Memory B cell (primary cell): ENCODE measurements around the gene SPRTN.
"Not testable (repeated sequence)": the region's sequence is repeated elsewhere in the genome, so short reads cannot be mapped to it uniquely, and the experiment has no call there.

Source experiments
- ATAC-seq: fragments of 150-1000 bp; cut with Tn5 transposase; 2 replicates; pipeline ENCODE4 v1.10.0; 2021; ENCODE audit warnings: low read depth, mild to moderate bottlenecking, moderate library complexity
- DNase-seq, 2 donors: peaks; one replicate each; pipeline ENCODE4 v3.0.0; 2022; ENCODE audit warnings: low spot score in 2 of 2
- H3K27ac Mint-ChIP-seq: one replicate; pipeline ENCODE4 v1.8.0; 2022; ENCODE audit warnings: mild to moderate bottlenecking, moderate library complexity, mixed read lengths
- H3K27me3 Mint-ChIP-seq: one replicate; pipeline ENCODE4 v1.8.0; 2022; ENCODE audit warnings: mixed read lengths
- H3K36me3 Mint-ChIP-seq: one replicate; pipeline ENCODE4 v1.8.0; 2022; ENCODE audit warnings: mild to moderate bottlenecking, mixed read lengths
- H3K4me1 Mint-ChIP-seq: one replicate; pipeline ENCODE4 v1.8.0; 2022; ENCODE audit warnings: mixed read lengths
- H3K4me3 Mint-ChIP-seq: one replicate; pipeline ENCODE4 v1.8.0; 2022; ENCODE audit warnings: mild to moderate bottlenecking, moderate library complexity, mixed read lengths
- H3K9me3 Mint-ChIP-seq: one replicate; pipeline ENCODE4 v1.8.0; 2022; ENCODE audit warnings: mixed read lengths

The SPRTN gene

GRCh38 chr1:231326248-231326647, 11.8 kb upstream of the SPRTN start:
- Mint-ChIP-seq H3K27me3 (no peaks in the 10 kb centered on the region), H3K4me3 (no peak overlapping the region), H3K27ac (no peak overlapping the region), H3K4me1 (peaks cover 3% of the 10 kb centered on the region), H3K36me3 (peaks cover 1% of the 10 kb centered on the region), H3K9me3 (no peaks in the 10 kb centered on the region)
- DNase-seq (no peak), ATAC-seq (no peak)

- no peaks in the 10 kb centered on the region for H3K9me3 Mint-ChIP-seq
- H3K27me3 Mint-ChIP-seq = no peaks in the 10 kb centered on the region
- no peak overlapping the region for H3K27ac Mint-ChIP-seq
- no peak for DNase-seq
- ATAC-seq = no peak
- H3K4me1 Mint-ChIP-seq = peaks cover 6% of the 10 kb centered on the region
- H3K36me3 Mint-ChIP-seq = peaks cover 5% of the 10 kb centered on the region
- H3K4me3 Mint-ChIP-seq = no peak overlapping the region
Measured at GRCh38 chr1:231327617-231328016, 10.5 kb upstream of the SPRTN start.

GRCh38 chr1:231329483-231329882, 8.6 kb upstream of the SPRTN start:
- H3K27ac Mint-ChIP-seq = no peak overlapping the region
- H3K9me3 Mint-ChIP-seq = no peaks in the 10 kb centered on the region
- no peaks in the 10 kb centered on the region for H3K27me3 Mint-ChIP-seq
- peaks cover 9% of the 10 kb centered on the region for H3K4me1 Mint-ChIP-seq
- ATAC-seq (no peak), DNase-seq (no peak)
- H3K36me3 Mint-ChIP-seq = peaks cover 7% of the 10 kb centered on the region
- H3K4me3 Mint-ChIP-seq = no peak overlapping the region

- ATAC-seq (no peak), DNase-seq (no peak)
- H3K27ac Mint-ChIP-seq = no peak overlapping the region
- H3K27me3 Mint-ChIP-seq = no peaks in the 10 kb centered on the region
- H3K4me1 Mint-ChIP-seq = peaks cover 21% of the 10 kb centered on the region
- no peaks in the 10 kb centered on the region for H3K9me3 Mint-ChIP-seq
- peaks cover 17% of the 10 kb centered on the region for H3K36me3 Mint-ChIP-seq
- no peak overlapping the region for H3K4me3 Mint-ChIP-seq
Measured at GRCh38 chr1:231332761-231333160, 5.3 kb upstream of the SPRTN start.

- DNase-seq (no peak), ATAC-seq (no peak)
- no peak overlapping the region for H3K4me3 Mint-ChIP-seq
- peaks cover 16% of the 10 kb centered on the region for H3K36me3 Mint-ChIP-seq
- no peak overlapping the region for H3K27ac Mint-ChIP-seq
- peaks cover 26% of the 10 kb centered on the region for H3K4me1 Mint-ChIP-seq
- H3K9me3 Mint-ChIP-seq = no peaks in the 10 kb centered on the region
- H3K27me3 Mint-ChIP-seq = no peaks in the 10 kb centered on the region
Measured at GRCh38 chr1:231334079-231334666, 3.9 kb upstream of the SPRTN start.

GRCh38 chr1:231334952-231335351, 3.1 kb upstream of the SPRTN start:
- Mint-ChIP-seq H3K4me1 (peaks cover 28% of the 10 kb centered on the region), H3K27ac (no peak overlapping the region), H3K36me3 (peaks cover 16% of the 10 kb centered on the region)

GRCh38 chr1:231335663-231336602, 2.2 kb upstream of the SPRTN start:
- peak overlapping the region; percentile 100 for H3K27ac Mint-ChIP-seq
- H3K36me3 Mint-ChIP-seq = peaks cover 16% of the 10 kb centered on the region
- no peaks in the 10 kb centered on the region for H3K9me3 Mint-ChIP-seq
- peak overlapping the region; percentile 99 for H3K4me3 Mint-ChIP-seq
- no peak for DNase-seq
- H3K4me1 Mint-ChIP-seq = peaks cover 31% of the 10 kb centered on the region
- H3K27me3 Mint-ChIP-seq = no peaks in the 10 kb centered on the region
- no peak for ATAC-seq

More at GRCh38 chr1:231334952-231335351, 3.1 kb upstream of the SPRTN start:
- no peak for ATAC-seq
- Mint-ChIP-seq H3K9me3 (no peaks in the 10 kb centered on the region), H3K27me3 (no peaks in the 10 kb centered on the region), H3K4me3 (peak overlapping the region; percentile 46)
- no peak for DNase-seq

GRCh38 chr1:231337043-231337471, 1.0 kb upstream of the SPRTN start:
- DNase-seq (no peak), ATAC-seq (no peak)
- peaks cover 14% of the 10 kb centered on the region for H3K36me3 Mint-ChIP-seq
- H3K27ac Mint-ChIP-seq = peak overlapping the region; percentile 100
- H3K4me1 Mint-ChIP-seq = peaks cover 28% of the 10 kb centered on the region
- H3K27me3 Mint-ChIP-seq = no peaks in the 10 kb centered on the region
- H3K9me3 Mint-ChIP-seq = no peaks in the 10 kb centered on the region
- peak overlapping the region; percentile 99 for H3K4me3 Mint-ChIP-seq

- no peaks in the 10 kb centered on the region for H3K9me3 Mint-ChIP-seq
- H3K4me3 Mint-ChIP-seq = peak within 1 kb of the TSS; percentile 99
- no peaks in the 10 kb centered on the region for H3K27me3 Mint-ChIP-seq
- H3K36me3 Mint-ChIP-seq = peaks cover 15% of the 10 kb centered on the region
- ATAC-seq (peak; percentile 78), DNase-seq (peak; percentile 99 to 100)
- H3K27ac Mint-ChIP-seq = peak within 1 kb of the TSS; percentile 100
- H3K4me1 Mint-ChIP-seq = peaks cover 28% of the 10 kb centered on the region
Measured at GRCh38 chr1:231337472-231338269, 422 bp upstream of the SPRTN start, which contains the start of gene EXOC8. Gene EXOC8 (minus strand): TSS chr1:231337852. CDS start chr1:231337745, 107 bp downstream.

GRCh38 chr1:231340328-231341013, 2.4 kb downstream of the SPRTN start:
- no peak for ATAC-seq
- no peaks in the 10 kb centered on the region for H3K27me3 Mint-ChIP-seq
- DNase-seq = no peak
- H3K4me3 Mint-ChIP-seq = no peak overlapping the region
- H3K4me1 Mint-ChIP-seq = peaks cover 27% of the 10 kb centered on the region
- no peaks in the 10 kb centered on the region for H3K9me3 Mint-ChIP-seq
- H3K36me3 Mint-ChIP-seq = peaks cover 22% of the 10 kb centered on the region
- H3K27ac Mint-ChIP-seq = peak overlapping the region; percentile 32

GRCh38 chr1:231347961-231348360, 9.9 kb downstream of the SPRTN start:
- Mint-ChIP-seq H3K36me3 (peaks cover 28% of the 10 kb centered on the region), H3K27ac (no peak overlapping the region), H3K27me3 (no peaks in the 10 kb centered on the region), H3K4me3 (no peak overlapping the region), H3K9me3 (no peaks in the 10 kb centered on the region), H3K4me1 (peaks cover 2% of the 10 kb centered on the region)
- no peak for DNase-seq
- no peak for ATAC-seq

- Mint-ChIP-seq H3K4me1 (peaks cover 2% of the 10 kb centered on the region), H3K36me3 (peaks cover 27% of the 10 kb centered on the region)
- no peak for ATAC-seq
Measured at GRCh38 chr1:231348442-231348841, 10.3 kb downstream of the SPRTN start.

GRCh38 chr1:231348856-231349255, 10.8 kb downstream of the SPRTN start:
- not testable (repeated sequence) for H3K27me3 Mint-ChIP-seq, H3K4me3 Mint-ChIP-seq, H3K9me3 Mint-ChIP-seq, DNase-seq, ATAC-seq, H3K4me1 Mint-ChIP-seq, H3K27ac Mint-ChIP-seq
- peaks cover 25% of the 10 kb centered on the region for H3K36me3 Mint-ChIP-seq

More at GRCh38 chr1:231348442-231348841, 10.3 kb downstream of the SPRTN start:
- Mint-ChIP-seq H3K9me3 (no peaks in the 10 kb centered on the region), H3K27ac (no peak overlapping the region), H3K4me3 (no peak overlapping the region), H3K27me3 (no peaks in the 10 kb centered on the region)
- no peak for DNase-seq
